Activated CD4-positive, alpha-beta T cell treated with anti-CD3 and anti-CD28 coated beads, Interleukin-2, amount 10 ng/mL, durations not matched to agents 24 days and 14 days (primary cell): Measurements from ENCODE around the gene OGN. TPM values are rescaled to one million over a fixed set of nuclear protein-coding genes. Genes with fewer than 3 reads are reported as not detected.
"Not testable (repeated sequence)": the region's sequence is repeated elsewhere in the genome, so short reads cannot be mapped to it uniquely, and the experiment has no call there.

Experiments
- DNase-seq: peaks from one replicate; pipeline ENCODE4 v3.0.0; 2022
- H3K27ac Mint-ChIP-seq: one replicate; pipeline ENCODE4 v1.8.0; 2022; ENCODE audit warnings: mild to moderate bottlenecking, mixed read lengths
- H3K27me3 Mint-ChIP-seq: one replicate; pipeline ENCODE4 v1.8.0; 2022; ENCODE audit warnings: mixed read lengths
- H3K36me3 Mint-ChIP-seq: one replicate; pipeline ENCODE4 v1.8.0; 2022; ENCODE audit warnings: low read depth, mild to moderate bottlenecking, mixed read lengths
- H3K4me1 Mint-ChIP-seq: one replicate; pipeline ENCODE4 v1.8.0; 2021; ENCODE audit warnings: mixed read lengths
- H3K4me3 Mint-ChIP-seq: one replicate; pipeline ENCODE4 v1.8.0; 2022; ENCODE audit warnings: mild to moderate bottlenecking, moderate library complexity, mixed read lengths
- H3K9me3 Mint-ChIP-seq: one replicate; pipeline ENCODE4 v1.8.0; 2021; ENCODE audit warnings: mixed read lengths
- intact Hi-C: fragments of 100-400 bp; cut with micrococcal nuclease; formaldehyde crosslinking; loops from one replicate; pipeline ENCODE4 v1.15.1; 2023
- total RNA-seq: library from RNA; stranded (reverse); gene quantifications from 2 replicates; pipeline ENCODE4 v1.2.3, GENCODE V29; 2022

Gene OGN
- total RNA-seq, 1 donor from 2014 or later: not detected

- H3K4me1 Mint-ChIP-seq: no peaks in the 10 kb centered on the region
- no peak for DNase-seq
- H3K36me3 Mint-ChIP-seq: no peaks in the 10 kb centered on the region
- intact Hi-C loops: no loop called here
- no peak overlapping the region for H3K27ac Mint-ChIP-seq
- H3K27me3 Mint-ChIP-seq: no peaks in the 10 kb centered on the region
- no peak overlapping the region for H3K4me3 Mint-ChIP-seq
- no peaks in the 10 kb centered on the region for H3K9me3 Mint-ChIP-seq
These were observed 19.2 kb upstream of the OGN start for GRCh38 chr9:92423612-92424011.

- H3K9me3 Mint-ChIP-seq: no peaks in the 10 kb centered on the region
- intact Hi-C loops: no loop called here
- no peaks in the 10 kb centered on the region for H3K27me3 Mint-ChIP-seq
- no peak overlapping the region for H3K27ac Mint-ChIP-seq
- no peaks in the 10 kb centered on the region for H3K4me1 Mint-ChIP-seq
- H3K36me3 Mint-ChIP-seq: no peaks in the 10 kb centered on the region
- no peak overlapping the region for H3K4me3 Mint-ChIP-seq
- no peak for DNase-seq
These were observed 18.4 kb upstream of the OGN start for GRCh38 chr9:92422611-92423338.

- Mint-ChIP-seq H3K36me3 (no peaks in the 10 kb centered on the region), H3K4me3 (no peak overlapping the region), H3K9me3 (no peaks in the 10 kb centered on the region), H3K27ac (no peak overlapping the region), H3K27me3 (no peaks in the 10 kb centered on the region), H3K4me1 (no peaks in the 10 kb centered on the region)
- intact Hi-C loops: no loop called here
- no peak for DNase-seq
These were observed 10.2 kb upstream of the OGN start for GRCh38 chr9:92414566-92414965.

- H3K9me3 Mint-ChIP-seq, H3K4me3 Mint-ChIP-seq, DNase-seq, H3K36me3 Mint-ChIP-seq, H3K27me3 Mint-ChIP-seq, H3K27ac Mint-ChIP-seq, intact Hi-C loops: not testable (repeated sequence)
- H3K4me1 Mint-ChIP-seq: peaks cover 11% of the 10 kb centered on the region
These were observed 6.8 kb upstream of the OGN start for GRCh38 chr9:92411157-92411556.

- intact Hi-C loops: no loop called here
- Mint-ChIP-seq H3K27me3 (no peaks in the 10 kb centered on the region), H3K36me3 (peaks cover 2% of the 10 kb centered on the region), H3K27ac (no peak overlapping the region), H3K9me3 (no peaks in the 10 kb centered on the region), H3K4me1 (peaks cover 20% of the 10 kb centered on the region), H3K4me3 (no peak overlapping the region)
- DNase-seq: no peak
These were observed 4.5 kb upstream of the OGN start for GRCh38 chr9:92408747-92409478.

GRCh38 chr9:92407818-92408217 is 3.4 kb upstream of the OGN start:
- Mint-ChIP-seq H3K4me3 (no peak overlapping the region), H3K9me3 (no peaks in the 10 kb centered on the region), H3K27ac (no peak overlapping the region), H3K4me1 (peaks cover 20% of the 10 kb centered on the region), H3K36me3 (peaks cover 2% of the 10 kb centered on the region), H3K27me3 (no peaks in the 10 kb centered on the region)
- DNase-seq: no peak
- intact Hi-C loops: no loop called here

- H3K4me1 Mint-ChIP-seq: peaks cover 23% of the 10 kb centered on the region
- no peaks in the 10 kb centered on the region for H3K9me3 Mint-ChIP-seq
- intact Hi-C loops: no loop called here
- H3K27me3 Mint-ChIP-seq: no peaks in the 10 kb centered on the region
- peak overlapping the region; percentile 56 for H3K4me3 Mint-ChIP-seq
- H3K27ac Mint-ChIP-seq: peak overlapping the region; percentile 78
- H3K36me3 Mint-ChIP-seq: peaks cover 2% of the 10 kb centered on the region
- DNase-seq: peak; percentile 85
These were observed 2.1 kb upstream of the OGN start for GRCh38 chr9:92406477-92406876.

- Mint-ChIP-seq H3K4me3 (peak overlapping the region; percentile 56), H3K9me3 (no peaks in the 10 kb centered on the region), H3K27ac (peak overlapping the region; percentile 52), H3K27me3 (no peaks in the 10 kb centered on the region), H3K36me3 (peaks cover 2% of the 10 kb centered on the region), H3K4me1 (peaks cover 23% of the 10 kb centered on the region)
- DNase-seq: no peak
- intact Hi-C loops: no loop called here
These were observed 1.4 kb upstream of the OGN start for GRCh38 chr9:92405818-92406217.

- intact Hi-C loops: no loop called here
- Mint-ChIP-seq H3K27ac (no peak overlapping the region), H3K4me3 (no peak overlapping the region)
These were observed 1.3 kb downstream of the OGN start for GRCh38 chr9:92402826-92403745.

GRCh38 chr9:92402360-92402759 is 2.0 kb downstream of the OGN start:
- Mint-ChIP-seq H3K36me3 (peaks cover 2% of the 10 kb centered on the region), H3K9me3 (no peaks in the 10 kb centered on the region), H3K4me1 (peaks cover 23% of the 10 kb centered on the region)

More at GRCh38 chr9:92402826-92403745, 1.3 kb downstream of the OGN start:
- Mint-ChIP-seq H3K27me3 (no peaks in the 10 kb centered on the region), H3K4me1 (peaks cover 23% of the 10 kb centered on the region), H3K9me3 (no peaks in the 10 kb centered on the region), H3K36me3 (peaks cover 2% of the 10 kb centered on the region)
- no peak for DNase-seq

GRCh38 chr9:92397853-92398252 is 6.5 kb downstream of the OGN start:
- Mint-ChIP-seq H3K4me1 (peaks cover 4% of the 10 kb centered on the region), H3K4me3 (no peak overlapping the region), H3K27ac (no peak overlapping the region), H3K27me3 (no peaks in the 10 kb centered on the region), H3K9me3 (no peaks in the 10 kb centered on the region), H3K36me3 (no peaks in the 10 kb centered on the region)
- DNase-seq: no peak
- intact Hi-C loops: no loop called here

More at GRCh38 chr9:92402360-92402759, 2.0 kb downstream of the OGN start:
- H3K27ac Mint-ChIP-seq: no peak overlapping the region
- DNase-seq: no peak
- intact Hi-C loops: no loop called here
- no peak overlapping the region for H3K4me3 Mint-ChIP-seq
- no peaks in the 10 kb centered on the region for H3K27me3 Mint-ChIP-seq

- H3K9me3 Mint-ChIP-seq: no peaks in the 10 kb centered on the region
- no peaks in the 10 kb centered on the region for H3K36me3 Mint-ChIP-seq
- no peak overlapping the region for H3K4me3 Mint-ChIP-seq
- no peaks in the 10 kb centered on the region for H3K4me1 Mint-ChIP-seq
- DNase-seq: no peak
- no peaks in the 10 kb centered on the region for H3K27me3 Mint-ChIP-seq
- intact Hi-C loops: no loop called here
- no peak overlapping the region for H3K27ac Mint-ChIP-seq
These were observed 8.8 kb downstream of the OGN start for GRCh38 chr9:92395617-92396016.

GRCh38 chr9:92393686-92394085 is 10.7 kb downstream of the OGN start:
- intact Hi-C loops: no loop called here

GRCh38 chr9:92392690-92393089 is 11.7 kb downstream of the OGN start:
- H3K4me1 Mint-ChIP-seq: no peaks in the 10 kb centered on the region
- no peak overlapping the region for H3K4me3 Mint-ChIP-seq
- no peak overlapping the region for H3K27ac Mint-ChIP-seq
- H3K9me3 Mint-ChIP-seq: no peaks in the 10 kb centered on the region
- H3K27me3 Mint-ChIP-seq: no peaks in the 10 kb centered on the region
- no peaks in the 10 kb centered on the region for H3K36me3 Mint-ChIP-seq
- intact Hi-C loops: no loop called here
- DNase-seq: no peak

More at GRCh38 chr9:92393686-92394085, 10.7 kb downstream of the OGN start:
- Mint-ChIP-seq H3K4me3 (no peak overlapping the region), H3K36me3 (no peaks in the 10 kb centered on the region), H3K27me3 (no peaks in the 10 kb centered on the region), H3K4me1 (no peaks in the 10 kb centered on the region), H3K9me3 (no peaks in the 10 kb centered on the region), H3K27ac (no peak overlapping the region)
- no peak for DNase-seq
